GM18507 (cell line): ENCODE measurements around the gene RAB11FIP4.
A peak's percentile ranks its signal among the peaks of the same experiment; 100 is the strongest.
"Not testable (repeated sequence)": the region's sequence is repeated elsewhere in the genome, so short reads cannot be mapped to it uniquely, and the experiment has no call there.

Source experiments
- DNase-seq: peaks from one replicate; pipeline ENCODE4 v3.0.0; 2011; ENCODE audit warnings: low read depth; ENCODE audit not compliant: insufficient read length; ENCODE audit errors: extremely low spot score
- FAIRE-seq: peaks from 2 replicates; lab custom pipeline; 2011; peaks lifted over from hg19 to GRCh38; lab: Jason Lieb, UNC

The RAB11FIP4 gene, protein sequence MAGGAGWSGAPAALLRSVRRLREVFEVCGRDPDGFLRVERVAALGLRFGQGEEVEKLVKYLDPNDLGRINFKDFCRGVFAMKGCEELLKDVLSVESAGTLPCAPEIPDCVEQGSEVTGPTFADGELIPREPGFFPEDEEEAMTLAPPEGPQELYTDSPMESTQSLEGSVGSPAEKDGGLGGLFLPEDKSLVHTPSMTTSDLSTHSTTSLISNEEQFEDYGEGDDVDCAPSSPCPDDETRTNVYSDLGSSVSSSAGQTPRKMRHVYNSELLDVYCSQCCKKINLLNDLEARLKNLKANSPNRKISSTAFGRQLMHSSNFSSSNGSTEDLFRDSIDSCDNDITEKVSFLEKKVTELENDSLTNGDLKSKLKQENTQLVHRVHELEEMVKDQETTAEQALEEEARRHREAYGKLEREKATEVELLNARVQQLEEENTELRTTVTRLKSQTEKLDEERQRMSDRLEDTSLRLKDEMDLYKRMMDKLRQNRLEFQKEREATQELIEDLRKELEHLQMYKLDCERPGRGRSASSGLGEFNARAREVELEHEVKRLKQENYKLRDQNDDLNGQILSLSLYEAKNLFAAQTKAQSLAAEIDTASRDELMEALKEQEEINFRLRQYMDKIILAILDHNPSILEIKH

DNA sequence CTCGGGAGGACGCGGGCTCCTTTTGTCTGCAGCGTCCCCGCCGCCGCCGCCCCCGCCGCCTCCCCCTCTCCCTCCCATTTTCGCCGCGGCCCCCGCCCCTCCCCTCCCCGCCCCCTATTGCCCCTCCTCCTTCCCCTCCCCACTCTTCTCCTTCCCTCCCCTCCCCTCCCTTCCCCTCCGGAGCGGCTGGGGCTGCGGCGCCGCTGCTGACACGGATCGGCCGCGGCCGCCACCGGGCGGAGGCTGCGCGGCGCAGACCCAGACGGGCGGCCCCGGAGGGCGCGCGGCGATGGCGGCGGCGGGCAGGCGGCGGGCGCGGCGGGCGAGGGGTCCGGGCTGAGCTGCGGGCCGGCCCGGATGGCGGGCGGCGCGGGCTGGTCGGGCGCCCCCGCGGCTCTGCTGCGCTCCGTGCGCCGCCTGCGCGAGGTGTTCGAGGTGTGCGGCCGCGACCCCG is at the start of gene RAB11FIP4:
Gene RAB11FIP4, plus strand, starts transcription at position 180 of the 454 bp plus-strand sequence. Its CDS starts 178 bp downstream, at position 358.
- DNase-seq (no peak), FAIRE-seq (no peak)

DNA sequence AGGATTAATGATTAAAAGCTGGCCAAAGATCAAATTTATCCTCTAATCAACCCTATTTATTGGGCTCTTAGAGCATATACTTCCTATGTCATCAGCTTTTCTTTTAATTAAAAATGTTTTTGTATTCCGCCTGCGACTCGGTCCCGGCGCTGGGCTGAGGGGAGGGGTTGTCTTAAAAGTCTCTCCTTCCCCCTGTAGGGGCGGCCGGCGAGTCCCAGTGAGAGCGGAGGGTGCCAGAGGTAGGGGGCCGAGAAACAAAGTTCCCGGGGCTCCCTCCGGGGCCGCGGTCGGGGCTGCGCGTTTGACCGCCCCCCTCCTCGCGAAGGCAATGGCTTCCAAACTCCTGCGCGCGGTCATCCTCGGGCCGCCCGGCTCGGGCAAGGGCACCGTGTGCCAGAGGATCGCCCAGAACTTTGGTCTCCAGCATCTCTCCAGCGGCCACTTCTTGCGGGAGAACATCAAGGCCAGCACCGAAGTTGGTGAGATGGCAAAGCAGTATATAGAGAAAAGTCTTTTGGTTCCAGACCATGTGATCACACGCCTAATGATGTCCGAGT is 46.2 kb upstream of the RAB11FIP4 start:
- not testable (repeated sequence) for FAIRE-seq

DNA sequence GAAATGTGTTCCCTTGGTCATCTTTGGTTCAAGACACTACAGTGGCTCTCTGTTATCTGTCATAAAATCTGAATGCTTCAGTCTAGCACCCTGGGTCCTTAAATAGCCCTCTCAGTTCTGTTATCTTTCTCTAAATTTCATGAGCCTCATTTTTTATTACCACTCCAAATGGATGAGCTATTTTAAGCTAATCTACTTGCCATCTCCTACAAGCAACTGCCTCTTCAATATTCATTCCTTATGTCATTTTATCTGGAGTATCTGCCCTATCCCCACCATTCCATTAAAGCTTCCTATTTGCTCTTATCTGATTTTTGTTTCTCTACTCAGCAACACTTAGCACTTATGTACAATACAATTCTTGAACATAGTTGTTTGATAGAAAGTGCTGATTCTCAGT is 42.0 kb upstream of the RAB11FIP4 start:
- DNase-seq (no peak), FAIRE-seq (no peak)

More for the DNA sequence above, 46.2 kb upstream of the RAB11FIP4 start:
- not testable (repeated sequence) for DNase-seq

DNA sequence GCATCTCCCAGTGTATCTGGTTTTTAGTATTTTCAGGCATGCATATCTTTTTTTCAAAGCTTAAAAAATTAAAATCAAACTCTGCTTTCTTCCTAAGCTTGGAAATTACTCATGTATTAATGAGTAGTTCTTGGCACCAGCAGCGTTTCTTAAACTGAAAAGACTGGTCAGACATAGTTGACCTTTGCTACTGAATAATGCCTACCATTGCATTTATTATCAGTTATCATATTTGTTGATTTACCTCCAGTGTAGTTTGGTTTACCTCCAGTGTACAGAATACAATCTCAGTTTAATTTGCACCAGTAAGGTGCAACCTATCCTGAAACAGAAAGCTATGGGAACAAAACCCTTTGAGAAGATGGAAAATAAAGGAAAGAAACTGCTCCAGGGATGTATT is 35.5 kb upstream of the RAB11FIP4 start:
- DNase-seq (no peak), FAIRE-seq (peak; percentile 9)

DNA sequence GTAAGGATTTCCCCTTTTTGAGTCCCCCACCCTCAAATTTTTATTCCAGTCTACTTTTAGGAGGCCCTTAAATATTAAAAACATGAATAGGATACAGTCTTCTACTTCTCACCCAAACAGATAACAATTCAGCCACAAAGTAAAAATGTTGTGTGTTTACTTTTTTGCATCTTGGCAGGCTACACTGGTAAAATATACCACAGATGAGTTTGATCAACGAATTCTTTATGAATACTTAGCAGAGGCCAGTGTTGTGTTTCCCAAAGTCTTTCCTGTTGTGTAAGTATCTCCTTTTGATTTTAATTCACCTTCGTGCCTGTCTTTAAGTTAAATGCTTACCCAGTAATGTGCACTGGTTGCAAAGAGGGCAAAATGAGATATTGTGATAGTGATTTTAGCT is 34.4 kb upstream of the RAB11FIP4 start:
- FAIRE-seq (no peak), DNase-seq (no peak)

DNA sequence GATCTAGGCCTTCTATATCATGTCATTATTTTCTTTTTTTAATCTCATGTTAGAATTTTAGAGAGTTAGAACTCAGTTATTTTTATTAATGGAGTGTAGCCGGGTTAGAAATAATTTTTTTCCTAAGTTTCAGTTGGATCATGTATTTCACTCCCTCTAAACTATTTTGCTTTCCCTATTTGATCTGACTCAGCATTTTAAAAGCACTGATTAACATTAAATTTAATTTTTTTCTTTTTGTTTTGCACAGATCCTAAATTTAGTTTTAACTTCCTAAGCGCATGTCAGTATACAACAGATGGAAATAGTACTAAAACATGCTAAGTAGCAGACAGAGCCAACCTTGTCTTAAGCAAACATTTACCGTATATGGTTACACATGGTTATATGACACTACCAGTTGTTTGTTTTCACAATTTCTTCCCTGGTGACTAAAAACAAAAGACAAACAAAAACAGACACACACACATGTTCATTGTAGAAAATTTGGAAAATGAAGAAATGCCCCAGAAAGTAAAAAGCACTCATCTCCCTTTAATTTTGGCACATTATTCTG is 33.6 kb upstream of the RAB11FIP4 start:
- DNase-seq, result no peak
- FAIRE-seq, result no peak

DNA sequence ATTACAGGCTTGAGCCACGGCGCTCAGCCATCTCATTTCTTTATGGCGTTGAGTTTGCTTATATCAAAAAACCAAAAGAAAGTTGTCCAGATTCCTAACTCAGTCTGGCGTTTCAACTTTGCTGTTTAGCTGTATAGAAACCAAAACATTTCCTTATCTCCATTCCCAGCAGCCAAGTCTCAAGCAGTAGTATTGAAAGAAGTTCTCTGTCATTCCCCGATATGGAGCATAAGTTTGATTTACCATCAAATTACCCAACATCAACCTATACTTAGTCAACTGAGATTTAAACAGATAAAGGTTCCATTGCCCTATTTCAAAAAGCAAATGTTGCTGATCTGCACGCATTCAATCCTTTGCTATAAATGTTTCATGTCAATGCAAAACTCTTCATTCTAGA is 27.5 kb upstream of the RAB11FIP4 start:
- DNase-seq (no peak), FAIRE-seq (no peak)

DNA sequence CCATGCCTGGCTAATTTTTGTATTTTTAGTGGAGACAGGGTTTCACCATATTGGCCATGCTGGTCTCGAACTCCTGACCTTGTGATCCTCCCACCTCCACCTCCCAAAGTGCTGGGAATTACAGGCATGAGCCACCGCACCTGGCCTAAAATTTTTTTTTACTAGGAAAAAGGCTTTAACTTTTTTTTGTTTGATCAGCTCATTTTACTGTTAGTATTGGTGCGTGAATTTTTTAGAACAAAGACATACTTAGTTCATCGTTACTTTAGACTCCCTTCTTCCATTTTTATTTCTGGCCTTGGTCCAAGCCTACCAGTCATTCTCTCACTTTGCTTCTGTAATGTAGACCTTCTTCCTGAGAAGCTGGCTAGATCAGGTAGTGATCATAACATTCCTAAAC is 25.4 kb upstream of the RAB11FIP4 start:
- FAIRE-seq (no peak), DNase-seq (no peak)

DNA sequence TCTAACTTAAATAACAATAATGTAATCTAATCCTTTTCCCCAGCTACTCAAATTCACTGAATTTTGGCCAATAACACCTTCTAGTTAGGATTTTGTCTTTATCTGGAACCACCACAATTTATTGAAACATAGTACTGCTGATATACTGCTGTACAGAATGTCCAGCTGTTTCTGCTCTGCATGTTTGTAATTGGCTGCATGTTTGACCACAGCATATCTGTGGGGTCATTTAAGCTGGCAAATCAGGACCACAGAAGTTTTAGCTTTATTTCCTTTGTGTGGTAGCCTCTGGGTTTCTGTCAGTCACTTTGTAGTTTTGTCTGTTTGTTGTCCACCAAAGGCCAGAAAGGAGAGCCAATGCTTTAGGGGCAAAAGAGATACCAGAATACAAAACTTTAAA is 22.2 kb upstream of the RAB11FIP4 start:
- DNase-seq, result no peak
- no peak for FAIRE-seq

DNA sequence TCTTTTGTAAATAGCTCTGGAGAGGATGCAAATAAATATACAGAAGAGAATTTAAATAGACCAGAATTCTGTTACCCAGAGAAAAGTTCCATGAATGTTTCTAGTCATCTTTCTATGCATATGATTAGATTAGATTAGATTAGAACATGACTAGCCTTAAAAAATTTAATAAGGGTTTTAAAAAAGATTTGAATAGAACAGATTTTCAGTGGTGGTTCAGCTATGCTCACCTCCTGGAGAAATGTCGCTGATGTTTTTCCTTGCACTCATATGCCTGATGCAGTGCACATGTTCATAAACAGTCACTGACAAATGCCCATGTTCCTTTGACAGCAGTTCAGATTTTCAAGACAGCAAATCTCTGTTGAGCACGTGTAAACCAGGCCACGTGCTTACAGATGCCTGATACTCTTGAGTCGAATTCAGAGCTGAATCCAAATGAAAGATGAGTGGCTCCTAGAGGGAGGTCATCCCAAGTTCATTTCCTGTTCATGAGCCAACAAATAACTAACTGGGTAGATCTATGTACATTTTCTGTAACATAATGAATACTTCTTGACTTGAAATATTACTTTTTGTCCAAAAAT is 19.9 kb upstream of the RAB11FIP4 start:
- FAIRE-seq (peak; percentile 64), DNase-seq (no peak)

DNA sequence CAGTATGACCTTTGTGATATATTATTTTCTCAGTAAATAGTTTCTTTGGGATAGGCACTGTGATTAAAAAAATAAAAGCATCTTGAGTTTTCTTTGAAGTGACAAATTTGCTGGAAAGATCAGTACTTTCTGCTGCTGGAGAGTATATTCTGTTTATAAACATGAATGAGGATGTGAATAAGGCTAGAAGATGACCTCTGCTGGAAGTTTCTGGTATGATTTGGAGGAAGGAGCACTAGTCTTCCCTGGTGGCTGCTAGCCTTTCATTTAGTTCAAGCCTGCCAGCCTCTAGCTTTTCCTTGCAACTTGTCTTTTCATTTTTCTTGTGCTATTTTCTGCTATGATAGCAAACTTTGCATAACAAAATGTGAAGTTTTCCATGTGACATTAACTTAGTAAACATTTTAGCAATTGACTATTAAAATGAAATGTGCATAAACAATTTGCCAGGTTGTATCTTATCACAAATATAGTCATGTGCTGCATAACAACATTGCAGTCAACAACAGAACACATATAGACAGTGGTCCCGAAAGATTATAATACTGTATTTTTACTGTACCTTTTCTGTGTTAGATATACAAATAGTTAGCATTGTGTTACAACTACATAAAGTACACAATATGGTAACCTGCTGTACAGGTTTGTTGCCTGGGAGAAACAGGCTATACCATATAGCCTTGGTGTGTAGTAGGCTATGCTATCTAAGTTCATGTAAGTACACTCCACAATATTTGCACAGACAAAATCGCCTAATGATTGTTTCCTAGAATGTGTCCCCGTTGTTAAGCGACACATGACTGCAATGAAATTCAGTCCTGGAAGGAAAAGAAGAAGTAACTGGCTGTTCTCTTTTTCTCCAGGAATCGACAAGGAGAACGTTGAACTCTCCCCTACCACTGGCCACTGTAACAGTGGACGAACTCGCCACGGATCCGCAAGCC is 18.1 kb upstream of the RAB11FIP4 start:
- FAIRE-seq (peak; percentile 92), DNase-seq (no peak)

DNA sequence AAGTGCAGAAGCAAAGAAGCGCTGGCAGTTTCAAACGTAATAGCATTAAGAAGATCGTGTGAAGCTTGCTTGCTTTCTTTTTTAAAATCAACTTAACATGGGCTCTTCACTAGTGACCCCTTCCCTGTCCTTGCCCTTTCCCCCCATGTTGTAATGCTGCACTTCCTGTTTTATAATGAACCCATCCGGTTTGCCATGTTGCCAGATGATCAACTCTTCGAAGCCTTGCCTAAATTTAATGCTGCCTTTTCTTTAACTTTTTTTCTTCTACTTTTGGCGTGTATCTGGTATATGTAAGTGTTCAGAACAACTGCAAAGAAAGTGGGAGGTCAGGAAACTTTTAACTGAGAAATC is 17.4 kb upstream of the RAB11FIP4 start:
- no peak for FAIRE-seq
- DNase-seq, result no peak

DNA sequence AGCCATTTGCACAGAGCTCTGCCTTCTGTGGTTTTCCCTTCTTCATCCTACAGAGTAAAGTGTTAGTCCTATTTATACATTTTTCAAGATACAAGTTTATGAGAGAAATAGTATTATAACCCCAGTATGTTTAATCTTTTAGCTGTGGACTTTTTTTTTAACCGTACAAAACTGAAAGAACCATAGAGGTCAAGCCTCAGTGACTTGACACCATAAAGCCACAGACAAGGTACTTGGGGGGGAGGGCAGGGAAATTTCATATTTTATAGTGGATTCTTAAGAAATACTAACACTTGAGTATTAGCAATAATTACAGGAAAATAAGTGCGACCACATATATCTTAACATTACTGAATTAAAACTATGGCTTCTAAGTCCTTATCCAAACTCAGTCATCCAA is 17.0 kb upstream of the RAB11FIP4 start:
- peak; percentile 68 for FAIRE-seq
- no peak for DNase-seq

DNA sequence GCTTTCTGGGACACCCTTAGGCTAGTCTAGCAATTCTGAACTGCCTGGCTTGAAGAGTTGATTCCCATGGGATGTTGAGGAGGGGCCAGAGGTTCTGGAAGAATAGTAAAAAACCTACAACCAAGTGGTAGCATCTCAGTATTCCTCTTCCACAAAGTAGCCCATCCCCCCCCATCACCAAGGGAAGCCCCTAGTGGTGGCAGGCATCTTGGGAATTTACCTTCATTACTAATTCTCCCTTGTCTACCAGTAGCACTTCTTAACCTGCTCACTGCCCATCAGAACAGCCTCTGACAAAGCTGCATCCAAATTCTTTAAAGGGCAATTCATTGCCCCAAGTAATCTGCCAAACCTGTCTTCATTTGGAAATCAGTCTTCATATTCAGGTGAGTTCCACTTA is 12.8 kb upstream of the RAB11FIP4 start:
- DNase-seq (no peak), FAIRE-seq (no peak)

DNA sequence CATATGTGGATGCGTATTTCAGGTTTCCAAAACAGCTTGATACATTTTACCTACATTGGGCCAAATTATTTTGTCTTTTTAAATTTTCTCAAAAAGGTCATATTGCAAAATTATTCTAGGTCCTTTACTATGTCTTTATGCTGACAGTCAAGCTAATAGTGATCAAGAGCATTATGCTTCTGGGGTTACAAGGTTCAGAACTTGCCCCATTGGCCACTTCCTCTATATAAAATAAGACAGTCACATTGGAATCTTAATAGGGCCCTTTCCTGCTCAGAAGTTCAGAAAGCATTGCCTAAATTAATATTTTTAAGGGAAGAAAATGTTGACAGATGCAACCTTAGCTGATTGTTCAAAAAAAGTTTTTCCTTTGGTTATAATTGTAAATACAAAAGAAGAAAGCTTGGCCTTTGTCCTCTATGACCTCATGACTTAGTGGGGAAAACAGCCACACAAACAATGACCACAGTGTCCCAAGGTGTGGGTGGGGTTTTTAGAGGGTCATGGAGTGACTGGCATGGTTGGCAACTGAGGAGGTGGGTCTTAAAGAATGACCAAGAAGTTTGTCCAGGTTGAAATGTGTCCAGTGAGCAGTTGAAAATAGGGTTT is 11.8 kb upstream of the RAB11FIP4 start:
- FAIRE-seq, result no peak

DNA sequence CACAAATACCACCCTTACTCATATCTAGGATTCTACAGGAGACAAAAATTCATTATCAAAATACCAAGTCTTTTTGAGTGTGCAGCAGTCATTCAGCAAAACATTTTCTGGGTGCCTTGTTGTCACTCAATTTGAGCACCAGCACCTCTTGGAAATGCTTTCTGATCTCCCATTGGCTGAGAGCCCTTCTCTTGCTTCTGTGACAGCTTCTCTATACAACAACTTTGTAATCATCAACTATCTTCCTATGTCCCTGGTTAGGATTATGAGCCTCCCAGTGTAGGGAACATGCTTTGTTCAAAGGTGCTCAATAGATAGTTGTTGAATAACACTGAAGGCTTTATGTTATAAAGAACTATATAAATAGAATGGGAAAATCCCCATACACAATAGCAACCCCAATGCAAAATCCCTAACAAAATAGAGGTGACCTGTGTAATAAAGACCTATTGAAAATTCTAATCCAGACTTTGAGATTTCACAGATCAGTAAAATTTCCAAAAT is 10.3 kb upstream of the RAB11FIP4 start:
- FAIRE-seq, result peak; percentile 41

More for the DNA sequence above, 11.8 kb upstream of the RAB11FIP4 start:
- no peak for DNase-seq

DNA sequence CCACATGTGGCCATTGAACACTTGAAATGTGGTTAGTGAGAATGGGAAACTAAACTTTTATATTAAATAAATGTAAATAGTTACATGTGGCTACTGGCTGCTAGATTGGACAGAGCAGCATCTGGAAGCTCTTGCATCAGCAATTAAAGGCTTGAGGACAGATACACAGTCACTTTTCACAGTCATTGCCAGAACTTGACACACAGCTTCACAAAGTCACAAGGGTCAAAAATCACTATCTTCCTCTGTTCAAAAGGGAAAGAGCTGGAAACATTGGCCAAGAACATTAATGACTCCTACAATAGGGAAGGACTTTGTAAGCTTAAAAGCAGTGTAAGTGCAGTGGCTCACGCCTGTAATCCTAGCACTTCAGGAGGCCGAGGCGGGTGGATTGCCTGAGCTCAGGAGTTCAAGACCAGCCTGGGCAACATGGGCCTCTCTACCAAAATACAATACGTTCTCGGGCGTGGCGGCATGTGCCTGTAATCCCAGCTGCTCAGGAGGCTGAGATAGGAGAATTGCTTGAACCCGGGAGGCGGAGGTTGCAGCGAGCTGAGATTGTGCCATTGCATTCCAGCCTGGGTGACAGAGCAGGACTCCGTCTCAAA is 8.7 kb upstream of the RAB11FIP4 start:
- DNase-seq, FAIRE-seq: not testable (repeated sequence)

More for the DNA sequence above, 10.3 kb upstream of the RAB11FIP4 start:
- DNase-seq, result no peak

DNA sequence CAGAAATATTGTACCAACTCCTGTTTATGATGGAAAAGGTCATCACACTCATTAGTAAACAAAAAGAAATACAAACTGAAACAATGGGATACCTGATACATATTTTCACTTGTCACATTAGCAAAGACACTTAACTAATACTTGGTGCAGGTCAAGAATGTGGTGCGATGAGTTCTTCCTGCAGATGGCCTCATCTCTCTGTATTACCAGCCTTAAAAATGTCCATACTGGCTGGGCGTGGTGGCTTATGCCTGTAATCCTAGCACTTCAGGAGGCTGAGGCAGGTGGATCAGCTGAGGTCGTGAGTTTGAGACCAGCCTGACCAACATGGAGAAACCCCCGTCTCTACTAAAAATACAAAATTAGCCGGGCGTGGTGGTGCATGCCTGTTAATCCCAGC is 8.0 kb upstream of the RAB11FIP4 start:
- not testable (repeated sequence) for FAIRE-seq, DNase-seq
